ENCODE data around the gene CHST7.

CHST7 gene

DNA sequence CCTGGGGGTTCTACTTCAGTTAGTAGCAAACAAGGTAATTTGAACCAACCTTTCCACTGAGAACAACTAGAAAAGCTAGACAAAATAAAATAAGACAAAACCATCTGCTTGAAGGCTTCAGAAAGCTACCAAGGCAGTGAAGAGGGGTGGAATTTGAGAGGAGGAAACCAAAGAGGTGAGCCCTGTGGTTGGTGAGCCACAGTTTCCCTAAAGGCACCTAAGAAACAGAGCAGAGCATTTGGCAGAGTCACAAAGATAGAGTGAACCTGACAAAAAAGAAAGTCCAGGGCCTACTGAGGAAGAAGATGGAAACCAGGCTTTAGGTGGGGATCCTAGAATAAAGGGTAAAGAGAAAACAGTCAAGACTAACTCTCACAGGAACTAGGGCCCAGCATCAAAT is 44.3 kb downstream of the CHST7 start:
- Histone ChIP-seq H3K27me3 (ENCODE audit: insufficient read depth, poor library complexity, severe bottlenecking) (no peaks in the 10 kb centered on the region), H3K27ac (replicated peaks) (no peak overlapping the region), H3K4me3 (replicated peaks; ENCODE audit: insufficient read depth, low read length) (no peak overlapping the region)
- DNase-seq (ENCODE audit: low read depth in 1 of 2, low spot score in 1 of 2): no peak
- TF ChIP-seq REST (IDR thresholded peaks at IDR 0.05; ENCODE audit: insufficient replicate concordance, low read depth) (no peak), POLR2AphosphoS5 (IDR thresholded peaks at IDR 0.05; ENCODE audit: low read depth) (no peak), SPI1 (IDR thresholded peaks at IDR 0.05; ENCODE audit: borderline replicate concordance, low read depth) (no peak), CTCF (IDR thresholded peaks at IDR 0.05; ENCODE audit: insufficient read depth, low read length) (no peak), GABPA (IDR thresholded peaks at IDR 0.05; ENCODE audit: low read depth) (no peak)

- Histone ChIP-seq H3K4me3 (replicated peaks; ENCODE audit: insufficient read depth, low read length) (no peak overlapping the region), H3K27me3 (ENCODE audit: insufficient read depth, poor library complexity, severe bottlenecking) (no peaks in the 10 kb centered on the region), H3K27ac (replicated peaks) (no peak overlapping the region)
- DNase-seq (ENCODE audit: low read depth in 1 of 2, low spot score in 1 of 2): no peak
- TF ChIP-seq SPI1 (IDR thresholded peaks at IDR 0.05; ENCODE audit: borderline replicate concordance, low read depth) (no peak), GABPA (IDR thresholded peaks at IDR 0.05; ENCODE audit: low read depth) (no peak), POLR2AphosphoS5 (IDR thresholded peaks at IDR 0.05; ENCODE audit: low read depth) (no peak), REST (IDR thresholded peaks at IDR 0.05; ENCODE audit: insufficient replicate concordance, low read depth) (no peak), CTCF (IDR thresholded peaks at IDR 0.05; ENCODE audit: insufficient read depth, low read length) (no peak)
Observed at GRCh38 chrX:46618947-46619346, 45.4 kb downstream of the CHST7 start.

DNA sequence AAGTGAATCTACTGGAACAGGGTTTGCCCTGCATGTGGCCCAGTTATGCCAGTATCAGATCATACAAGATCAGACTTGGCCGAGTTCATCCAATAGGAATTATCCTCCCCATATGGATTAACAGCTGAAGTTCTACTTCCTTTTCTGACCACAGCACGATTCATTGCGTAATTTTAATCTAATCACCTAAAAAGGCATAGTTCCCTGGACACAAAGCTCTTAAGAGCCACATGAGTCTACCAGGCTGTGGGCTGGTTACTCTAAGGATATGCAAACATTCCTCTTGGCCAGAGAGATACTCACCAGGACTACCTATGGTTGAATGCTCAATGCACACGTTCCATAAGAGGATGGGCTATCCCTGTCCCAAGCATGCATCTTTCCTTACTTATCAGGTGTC is 46.9 kb downstream of the CHST7 start:
- Histone ChIP-seq H3K4me3 (replicated peaks; ENCODE audit: insufficient read depth, low read length) (no peak overlapping the region), H3K27me3 (ENCODE audit: insufficient read depth, poor library complexity, severe bottlenecking) (no peaks in the 10 kb centered on the region), H3K27ac (replicated peaks) (no peak overlapping the region)
- no peak for TF ChIP-seq GABPA (IDR thresholded peaks at IDR 0.05; ENCODE audit: low read depth)
- no peak for TF ChIP-seq SPI1 (IDR thresholded peaks at IDR 0.05; ENCODE audit: borderline replicate concordance, low read depth)
- no peak for TF ChIP-seq REST (IDR thresholded peaks at IDR 0.05; ENCODE audit: insufficient replicate concordance, low read depth)
- TF ChIP-seq POLR2AphosphoS5 (IDR thresholded peaks at IDR 0.05; ENCODE audit: low read depth): no peak
- no peak for TF ChIP-seq CTCF (IDR thresholded peaks at IDR 0.05; ENCODE audit: insufficient read depth, low read length)
- peak in 1 of 2 experiments; percentile 63 for DNase-seq (ENCODE audit: low read depth in 1 of 2, low spot score in 1 of 2)

Measured in HL-60 (cell line).